Measurements from ENCODE around the gene LHFPL3.

DNA sequence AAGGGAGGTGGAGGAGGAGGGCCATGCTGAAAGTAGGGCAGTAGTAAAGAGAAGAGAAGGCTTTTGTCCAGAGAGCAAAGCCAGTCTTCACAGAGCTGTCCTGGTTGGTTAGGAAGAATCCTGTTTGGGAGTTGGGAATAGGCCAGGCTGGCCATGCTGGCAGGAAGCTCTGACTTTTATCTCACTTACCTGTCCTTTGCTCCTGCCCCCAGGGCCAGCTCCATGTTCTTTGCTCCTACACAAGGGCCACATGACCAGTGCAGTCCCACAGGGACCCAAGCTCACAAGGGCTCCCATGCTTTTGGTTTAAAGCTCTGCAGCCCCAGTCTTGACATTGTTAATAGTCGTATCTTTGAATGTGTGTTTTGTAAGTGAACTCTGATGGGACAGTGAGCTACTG, 524.0 kb downstream of the LHFPL3 start:
- TF ChIP-seq CTCF (IDR thresholded peaks at IDR 0.05) (no peak), POLR2A (IDR thresholded peaks at IDR 0.05) (no peak)

Measured in right lobe of liver (tissue), 4 donors.